CD8-positive, alpha-beta memory T cell (primary cell): ENCODE data around the gene PRKAG1. TPM values are rescaled to one million over a fixed set of nuclear protein-coding genes. Genes with fewer than 3 reads are reported as not detected.
A peak's percentile ranks its signal among the peaks of the same experiment; 100 is the strongest.

ENCODE experiments used
- CTCF ChIA-PET: fragments of 350-600 bp; sonication (Branson Sonifier 250); formaldehyde crosslinking; loops from one replicate; lab custom pipeline; 2021; ENCODE audit warnings: antibody characterized with exemption; lab: Charles Lee
- POLR2A ChIA-PET: fragments of 350-600 bp; sonication (Branson Sonifier 250); formaldehyde crosslinking; loops from one replicate; lab custom pipeline; 2021; ENCODE audit warnings: antibody characterized with exemption; lab: Charles Lee
- DNase-seq, 5 donors: peaks; one replicate each; pipeline versions ENCODE4 v3.0.0 to v3.0.0-alpha.2; 2020 to 2022; ENCODE audit warnings: mixed read lengths in 1 of 5
- H3K27ac ChIP-seq: one replicate; pipeline ENCODE4 v1.7.0; 2013; ENCODE audit warnings: low read depth, mild to moderate bottlenecking, low read length, moderate library complexity
- H3K27me3 ChIP-seq: 2 replicates; pipeline ENCODE4 v1.7.0; 2013; ENCODE audit warnings: low read length, mild to moderate bottlenecking; ENCODE audit not compliant: insufficient read depth, poor library complexity, severe bottlenecking
- H3K36me3 ChIP-seq: 2 replicates; pipeline ENCODE4 v1.7.0; 2013; ENCODE audit warnings: mild to moderate bottlenecking, low read length, moderate library complexity; ENCODE audit not compliant: insufficient read depth
- H3K4me1 ChIP-seq: 2 replicates; pipeline ENCODE4 v1.7.0; 2013; ENCODE audit warnings: mild to moderate bottlenecking, low read length, moderate library complexity; ENCODE audit not compliant: insufficient read depth
- H3K4me3 ChIP-seq: 2 replicates; pipeline ENCODE4 v1.7.0; 2013; ENCODE audit warnings: mild to moderate bottlenecking, low read length
- H3K9me3 ChIP-seq: 2 replicates; pipeline ENCODE4 v1.7.0; 2013; ENCODE audit warnings: mild to moderate bottlenecking, low read length
- H3K27ac Mint-ChIP-seq, 8 donors: one replicate each; pipeline ENCODE4 v1.8.0; 2020 to 2021; ENCODE audit warnings: mixed read lengths in 8 of 8, mild to moderate bottlenecking in 6 of 8, inconsistent platforms in 3 of 8, moderate library complexity in 3 of 8
- H3K27me3 Mint-ChIP-seq, 2 donors: one replicate each; pipeline ENCODE4 v1.8.0; 2020 to 2021; ENCODE audit warnings: mixed read lengths in 2 of 2, mild to moderate bottlenecking in 1 of 2, moderate library complexity in 1 of 2
- H3K36me3 Mint-ChIP-seq, 3 donors: one replicate each; pipeline ENCODE4 v1.8.0; 2020 to 2021; ENCODE audit warnings: mixed read lengths in 3 of 3, inconsistent platforms in 1 of 3, mild to moderate bottlenecking in 1 of 3
- H3K4me1 Mint-ChIP-seq, 3 donors: one replicate each; pipeline ENCODE4 v1.8.0; 2020 to 2021; ENCODE audit warnings: mixed read lengths in 3 of 3, inconsistent platforms in 1 of 3, mild to moderate bottlenecking in 1 of 3
- H3K4me3 Mint-ChIP-seq, 7 donors: one replicate each; pipeline ENCODE4 v1.8.0; 2020 to 2021; ENCODE audit warnings: mixed read lengths in 7 of 7, mild to moderate bottlenecking in 6 of 7, moderate library complexity in 4 of 7, inconsistent platforms in 2 of 7
- H3K9me3 Mint-ChIP-seq, 5 donors: one replicate each; pipeline ENCODE4 v1.8.0; 2020 to 2022; ENCODE audit warnings: mixed read lengths in 5 of 5, mild to moderate bottlenecking in 3 of 5, moderate library complexity in 2 of 5, inconsistent platforms in 1 of 5
- polyA plus RNA-seq: library from polyadenylated mRNA; unstranded; fragments of 300-500 nt; fragmentation: Illumina TruSeq; gene quantifications from one replicate; pipeline ENCODE4 v1.2.3, GENCODE V29; 2021
- total RNA-seq, 2 experiments: library from RNA; stranded (reverse); gene quantifications; one replicate each; pipeline ENCODE4 v1.2.3, GENCODE V29; 2021

Gene PRKAG1
- total and polyA plus RNA-seq, 3 experiments from 2014 or later, result 45.9 to 78.3 (median 73.3) TPM

GRCh38 chr12:48956279-48957140, 62.1 kb downstream of the PRKAG1 start:
- peak in 3 of 5 donors; percentile 30 to 55 (median 33) for DNase-seq
- POLR2A ChIA-PET, result interaction anchor here (1.0 to 1.4 kb wide), 8 partner anchors 18 to 174 kb away, joined by 3 to 18 read pairs (median 4); partner anchors contain the start of genes DDX23, FKBP11, LMBR1L and TUBA1B
- H3K27me3 Mint-ChIP-seq, result peaks cover 0 to 6% of the 10 kb centered on the region in 2 donors

DNA sequence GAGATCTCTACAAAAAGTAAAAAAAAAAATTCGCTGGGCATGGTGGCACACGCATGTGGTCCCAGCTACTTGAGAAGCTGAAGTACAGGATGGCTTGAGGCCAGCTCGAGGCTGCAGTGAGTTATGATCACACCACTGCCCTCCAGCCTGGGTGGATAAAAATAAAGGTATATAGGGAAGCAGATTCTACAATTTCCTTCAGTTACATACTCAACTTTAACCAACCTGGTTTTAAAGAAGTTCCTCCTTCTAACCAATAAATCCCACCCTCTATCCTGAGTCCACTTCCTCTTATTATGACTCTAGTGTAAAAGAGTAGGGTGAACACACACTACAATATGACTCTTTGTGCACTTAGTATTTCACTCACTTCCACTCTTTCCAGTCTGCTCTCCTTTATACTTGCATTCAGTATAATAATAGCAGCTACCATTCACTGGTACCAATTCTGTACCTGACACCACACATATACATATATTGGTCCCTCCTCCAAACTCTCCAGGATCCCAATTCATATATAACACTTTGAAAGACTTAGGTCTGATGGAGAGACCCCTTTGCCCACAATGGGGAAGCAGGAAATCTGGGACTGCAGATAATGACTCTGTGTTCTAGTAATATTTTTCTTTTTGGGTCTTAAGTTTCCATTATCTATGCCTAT, 63.6 kb downstream of the PRKAG1 start:
- Mint-ChIP-seq H3K27ac (peak overlapping the region in 5 of 8 donors; percentile 10 to 72 (median 44)), H3K4me3 (peak overlapping the region; percentile 4 to 97 (median 54)), H3K27me3 (no peaks in the 10 kb centered on the region), H3K36me3 (peaks cover 0 to 29% (median 0%) of the 10 kb centered on the region in 3 donors), H3K9me3 (no peaks in the 10 kb centered on the region), H3K4me1 (peaks cover 37 to 61% (median 51%) of the 10 kb centered on the region in 3 donors)
- no peaks in the 10 kb centered on the region for H3K9me3 ChIP-seq
- peaks cover 8% of the 10 kb centered on the region for H3K36me3 ChIP-seq
- no peak overlapping the region for H3K27ac ChIP-seq
- peaks cover 33% of the 10 kb centered on the region for H3K4me1 ChIP-seq
- no peak for DNase-seq
- no peak overlapping the region for H3K4me3 ChIP-seq
- POLR2A ChIA-PET, result no interaction called here
- CTCF ChIA-PET, result interaction anchor here (1.0 to 4.3 kb wide), 4 partner anchors 23 to 102 kb away, joined by 3 to 50 read pairs (median 4); partner anchors contain the start of gene WNT1
- H3K27me3 ChIP-seq, result no peaks in the 10 kb centered on the region

More at GRCh38 chr12:48956279-48957140, 62.1 kb downstream of the PRKAG1 start:
- Histone ChIP-seq H3K36me3 (peaks cover 8% of the 10 kb centered on the region), H3K4me1 (peaks cover 33% of the 10 kb centered on the region), H3K27me3 (no peaks in the 10 kb centered on the region), H3K9me3 (no peaks in the 10 kb centered on the region), H3K4me3 (peak overlapping the region; percentile 83), H3K27ac (peak overlapping the region; percentile 84)
- H3K9me3 Mint-ChIP-seq, result no peaks in the 10 kb centered on the region
- CTCF ChIA-PET, result interaction anchor here (0.6 to 4.3 kb wide), 12 partner anchors 13 to 103 kb away, joined by 3 to 50 read pairs (median 6); partner anchors contain the start of genes FKBP11 and WNT1
- peak overlapping the region; percentile 93 to 99 (median 96) for H3K4me3 Mint-ChIP-seq
- H3K4me1 Mint-ChIP-seq, result peaks cover 37 to 61% (median 51%) of the 10 kb centered on the region in 3 donors
- peaks cover 0 to 26% (median 0%) of the 10 kb centered on the region in 3 donors for H3K36me3 Mint-ChIP-seq
- H3K27ac Mint-ChIP-seq, result peak overlapping the region; percentile 52 to 97 (median 93)

- Mint-ChIP-seq H3K36me3 (peaks cover 0 to 33% (median 0%) of the 10 kb centered on the region in 3 donors), H3K27me3 (no peaks in the 10 kb centered on the region), H3K9me3 (no peaks in the 10 kb centered on the region), H3K4me3 (peak overlapping the region in 2 of 7 donors; percentile 29 to 31), H3K4me1 (peaks cover 40 to 65% (median 56%) of the 10 kb centered on the region in 3 donors), H3K27ac (peak overlapping the region in 5 of 8 donors; percentile 55 to 77 (median 64))
- POLR2A ChIA-PET, result no interaction called here
- Histone ChIP-seq H3K4me1 (peaks cover 33% of the 10 kb centered on the region), H3K9me3 (no peaks in the 10 kb centered on the region), H3K4me3 (no peak overlapping the region), H3K36me3 (peaks cover 8% of the 10 kb centered on the region), H3K27ac (no peak overlapping the region), H3K27me3 (no peaks in the 10 kb centered on the region)
- no peak for DNase-seq
- CTCF ChIA-PET, result interaction anchor here (1.1 to 1.6 kb wide), 2 partner anchors 23 to 34 kb away, joined by 3 to 4 read pairs; partner anchors contain the start of gene WNT1
These were observed 64.5 kb downstream of the PRKAG1 start for GRCh38 chr12:48954061-48954460.

GRCh38 chr12:48952691-48953090, 65.9 kb downstream of the PRKAG1 start:
- Mint-ChIP-seq H3K36me3 (peaks cover 0 to 37% (median 4%) of the 10 kb centered on the region in 3 donors), H3K9me3 (no peaks in the 10 kb centered on the region), H3K27me3 (no peaks in the 10 kb centered on the region), H3K27ac (peak overlapping the region in 1 of 8 donors; percentile 9), H3K4me3 (peak overlapping the region in 1 of 7 donors; percentile 37), H3K4me1 (peaks cover 41 to 67% (median 59%) of the 10 kb centered on the region in 3 donors)
- Histone ChIP-seq H3K27me3 (no peaks in the 10 kb centered on the region), H3K4me1 (peaks cover 29% of the 10 kb centered on the region), H3K36me3 (peaks cover 8% of the 10 kb centered on the region), H3K4me3 (no peak overlapping the region), H3K9me3 (no peaks in the 10 kb centered on the region), H3K27ac (no peak overlapping the region)
- no peak for DNase-seq
- ChIA-PET POLR2A (no interaction called here), CTCF (interaction anchor here (1.8 to 2.2 kb wide), 3 partner anchors 25 to 44 kb away, joined by 6 to 10 read pairs (median 8); partner anchors contain the start of genes FKBP11 and WNT1)

Other genes starting within 250 kb of the PRKAG1 start
- under 1 TPM; 0.04 to 0.37 TPM for gene ADCY6, start 229.7 kb downstream of the PRKAG1 start, total RNA-seq
- not detected for gene ADCY6, start 229.7 kb downstream of the PRKAG1 start, polyA plus RNA-seq
- 1 to 10 TPM; 6.3 to 6.6 TPM for gene CACNB3, start 200.3 kb downstream of the PRKAG1 start, total RNA-seq
- gene CACNB3, start 200.3 kb downstream of the PRKAG1 start, polyA plus RNA-seq, result 3.2 TPM
- 100 to 1,000 TPM; 147 to 148 TPM for gene DDX23, start 166.6 kb downstream of the PRKAG1 start, total RNA-seq
- 51.0 TPM for gene DDX23, start 166.6 kb downstream of the PRKAG1 start, polyA plus RNA-seq
- 1 to 10 TPM; 2.0 to 2.6 TPM for gene RND1, start 152.9 kb downstream of the PRKAG1 start, total RNA-seq
- gene RND1, start 152.9 kb downstream of the PRKAG1 start, polyA plus RNA-seq, result 0.90 TPM
- 100 to 1,000 TPM in 1 of 2 experiments, 10 to 100 TPM in 1; 98.3 to 103 TPM for gene FKBP11, start 93.3 kb downstream of the PRKAG1 start, total RNA-seq
- gene FKBP11, start 93.3 kb downstream of the PRKAG1 start, polyA plus RNA-seq, result 238 TPM
- gene ARF3, start 61.3 kb downstream of the PRKAG1 start, total RNA-seq, result 10 to 100 TPM; 91.5 to 91.8 TPM
- gene ARF3, start 61.3 kb downstream of the PRKAG1 start, polyA plus RNA-seq, result 24.5 TPM
- 1 to 10 TPM; 1.4 TPM for gene WNT10B, start 47.0 kb downstream of the PRKAG1 start, total RNA-seq
- 0.21 TPM for gene WNT10B, start 47.0 kb downstream of the PRKAG1 start, polyA plus RNA-seq
- gene WNT1, start 40.5 kb downstream of the PRKAG1 start, total RNA-seq, result not detected
- gene WNT1, start 40.5 kb downstream of the PRKAG1 start, polyA plus RNA-seq, result 2.3 TPM
- gene DDN, start 19.4 kb downstream of the PRKAG1 start, total RNA-seq, result under 1 TPM; 0.33 to 0.39 TPM
- gene DDN, start 19.4 kb downstream of the PRKAG1 start, polyA plus RNA-seq, result not detected
- 10 to 100 TPM; 79.4 to 79.7 TPM for gene KMT2D, start 42.0 kb upstream of the PRKAG1 start, total RNA-seq
- 22.8 TPM for gene KMT2D, start 42.0 kb upstream of the PRKAG1 start, polyA plus RNA-seq
- gene RHEBL1, start 51.2 kb upstream of the PRKAG1 start, total RNA-seq, result 10 to 100 TPM; 10.1 to 10.2 TPM
- 8.0 TPM for gene RHEBL1, start 51.2 kb upstream of the PRKAG1 start, polyA plus RNA-seq
- gene DHH, start 76.0 kb upstream of the PRKAG1 start, total RNA-seq, result under 1 TPM in 1 of 2 experiments, not detected in 1; 0.04 TPM
- not detected for gene DHH, start 76.0 kb upstream of the PRKAG1 start, polyA plus RNA-seq
- 10 to 100 TPM; 47.2 to 48.7 TPM for gene LMBR1L, start 92.1 kb upstream of the PRKAG1 start, total RNA-seq
- 37.6 TPM for gene LMBR1L, start 92.1 kb upstream of the PRKAG1 start, polyA plus RNA-seq
- gene TUBA1B, start 112.6 kb upstream of the PRKAG1 start, total RNA-seq, result 1,000 to 10,000 TPM; 2,435 to 2,464 TPM
- 378 TPM for gene TUBA1B, start 112.6 kb upstream of the PRKAG1 start, polyA plus RNA-seq
- gene TUBA1A, start 170.3 kb upstream of the PRKAG1 start, total RNA-seq, result 10 to 100 TPM; 67.8 to 70.4 TPM
- gene TUBA1A, start 170.3 kb upstream of the PRKAG1 start, polyA plus RNA-seq, result 167 TPM
- 100 to 1,000 TPM; 351 to 356 TPM for gene TUBA1C, start 246.3 kb upstream of the PRKAG1 start, total RNA-seq
- 49.5 TPM for gene TUBA1C, start 246.3 kb upstream of the PRKAG1 start, polyA plus RNA-seq